Sigmoid colon (tissue), 4 donors: ENCODE measurements around the gene LRP1.

Source experiments
- EP300 ChIP-seq, 4 donors: sonication (generic); formaldehyde crosslinking; IDR thresholded peaks; one replicate each; pipeline ENCODE4 v1.6.1; 2017; ENCODE audit warnings: antibody characterized with exemption in 4 of 4
- POLR2A ChIP-seq, 2 donors: fragments of 450-650 bp; IDR thresholded peaks; one replicate each; pipeline ENCODE4 v1.6.1; 2016; ENCODE audit warnings: antibody characterized with exemption in 2 of 2, mild to moderate bottlenecking in 2 of 2, moderate library complexity in 2 of 2
- POLR2AphosphoS5 ChIP-seq, 4 donors: sonication (generic); formaldehyde crosslinking; IDR thresholded peaks; one replicate each; pipeline ENCODE4 v1.6.1; 2017; ENCODE audit warnings: antibody characterized with exemption in 4 of 4
- TF ChIP-seq, protein P1 (sequence below), 4 experiments: fragments of 450-650 bp in 3 of 4; fragments of 200-600 bp in 1 of 4; IDR thresholded peaks; one replicate each; pipeline ENCODE4 v1.5.1; 2016 to 2019; ENCODE audit warnings: antibody characterized with exemption in 4 of 4, mild to moderate bottlenecking in 3 of 4, moderate library complexity in 2 of 4

DNA sequence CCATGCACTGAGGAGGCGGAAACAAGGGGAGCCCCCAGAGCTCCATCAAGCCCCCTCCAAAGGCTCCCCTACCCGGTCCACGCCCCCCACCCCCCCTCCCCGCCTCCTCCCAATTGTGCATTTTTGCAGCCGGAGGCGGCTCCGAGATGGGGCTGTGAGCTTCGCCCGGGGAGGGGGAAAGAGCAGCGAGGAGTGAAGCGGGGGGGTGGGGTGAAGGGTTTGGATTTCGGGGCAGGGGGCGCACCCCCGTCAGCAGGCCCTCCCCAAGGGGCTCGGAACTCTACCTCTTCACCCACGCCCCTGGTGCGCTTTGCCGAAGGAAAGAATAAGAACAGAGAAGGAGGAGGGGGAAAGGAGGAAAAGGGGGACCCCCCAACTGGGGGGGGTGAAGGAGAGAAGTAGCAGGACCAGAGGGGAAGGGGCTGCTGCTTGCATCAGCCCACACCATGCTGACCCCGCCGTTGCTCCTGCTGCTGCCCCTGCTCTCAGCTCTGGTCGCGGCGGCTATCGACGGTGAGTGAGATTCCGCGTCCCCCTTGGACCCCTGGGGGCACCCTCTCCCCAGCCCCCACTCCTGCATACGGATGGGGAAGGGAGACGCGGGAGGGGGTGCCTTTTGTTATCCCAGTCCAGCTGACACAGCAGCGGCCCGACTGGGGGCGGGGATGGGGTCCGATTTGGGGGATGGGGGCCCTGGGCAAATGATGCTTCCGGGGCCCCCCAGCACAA lies 400 bp downstream of the LRP1 start:
- TF ChIP-seq, protein P1, sequence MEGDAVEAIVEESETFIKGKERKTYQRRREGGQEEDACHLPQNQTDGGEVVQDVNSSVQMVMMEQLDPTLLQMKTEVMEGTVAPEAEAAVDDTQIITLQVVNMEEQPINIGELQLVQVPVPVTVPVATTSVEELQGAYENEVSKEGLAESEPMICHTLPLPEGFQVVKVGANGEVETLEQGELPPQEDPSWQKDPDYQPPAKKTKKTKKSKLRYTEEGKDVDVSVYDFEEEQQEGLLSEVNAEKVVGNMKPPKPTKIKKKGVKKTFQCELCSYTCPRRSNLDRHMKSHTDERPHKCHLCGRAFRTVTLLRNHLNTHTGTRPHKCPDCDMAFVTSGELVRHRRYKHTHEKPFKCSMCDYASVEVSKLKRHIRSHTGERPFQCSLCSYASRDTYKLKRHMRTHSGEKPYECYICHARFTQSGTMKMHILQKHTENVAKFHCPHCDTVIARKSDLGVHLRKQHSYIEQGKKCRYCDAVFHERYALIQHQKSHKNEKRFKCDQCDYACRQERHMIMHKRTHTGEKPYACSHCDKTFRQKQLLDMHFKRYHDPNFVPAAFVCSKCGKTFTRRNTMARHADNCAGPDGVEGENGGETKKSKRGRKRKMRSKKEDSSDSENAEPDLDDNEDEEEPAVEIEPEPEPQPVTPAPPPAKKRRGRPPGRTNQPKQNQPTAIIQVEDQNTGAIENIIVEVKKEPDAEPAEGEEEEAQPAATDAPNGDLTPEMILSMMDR (IDR thresholded peaks at IDR 0.05): no peak
- TF ChIP-seq POLR2A (IDR thresholded peaks at IDR 0.05) (no peak), POLR2AphosphoS5 (IDR thresholded peaks at IDR 0.05) (no peak), EP300 (IDR thresholded peaks at IDR 0.05) (no peak)
